GM18861 (cell line): ENCODE results near the gene MOV10L1.

Experiments used
- ATAC-seq: cut with Tn5 transposase; IDR thresholded peaks from one replicate; pipeline ENCODE4 v1.9.1; 2021; ENCODE audit not compliant: unreplicated experiment

MOV10L1 gene

GRCh38 chr22:50058906-50059880 is 30.6 kb upstream of the MOV10L1 start:
- no peak for ATAC-seq

- ATAC-seq, result no peak
These were observed 29.9 kb upstream of the MOV10L1 start for GRCh38 chr22:50059881-50060262.

- no peak for ATAC-seq
These were observed 29.2 kb upstream of the MOV10L1 start for GRCh38 chr22:50060441-50061140.

GRCh38 chr22:50061141-50061823 is 28.5 kb upstream of the MOV10L1 start:
- ATAC-seq, result no peak

GRCh38 chr22:50061824-50062355 is 27.9 kb upstream of the MOV10L1 start:
- no peak for ATAC-seq

- no peak for ATAC-seq
These were observed 27.2 kb upstream of the MOV10L1 start for GRCh38 chr22:50062509-50063135.

GRCh38 chr22:50063589-50064393 is 26.0 kb upstream of the MOV10L1 start:
- no peak for ATAC-seq

GRCh38 chr22:50064453-50064852 is 25.4 kb upstream of the MOV10L1 start:
- ATAC-seq, result no peak

- no peak for ATAC-seq
These were observed 22.6 kb upstream of the MOV10L1 start for GRCh38 chr22:50067244-50067643.

GRCh38 chr22:50068096-50068495 is 21.7 kb upstream of the MOV10L1 start:
- ATAC-seq, result no peak

- ATAC-seq, result no peak
These were observed 19.4 kb upstream of the MOV10L1 start for GRCh38 chr22:50070366-50070765.

GRCh38 chr22:50071432-50072166 is 18.2 kb upstream of the MOV10L1 start:
- ATAC-seq, result no peak

GRCh38 chr22:50072167-50072555 is 17.6 kb upstream of the MOV10L1 start:
- no peak for ATAC-seq

GRCh38 chr22:50072714-50073538 is 16.9 kb upstream of the MOV10L1 start:
- ATAC-seq, result no peak

GRCh38 chr22:50074056-50074455 is 15.8 kb upstream of the MOV10L1 start:
- ATAC-seq, result no peak

GRCh38 chr22:50074551-50075530 is 15.0 kb upstream of the MOV10L1 start:
- no peak for ATAC-seq
